GM18498 (cell line): ENCODE data around the gene BIVM.

Experiments used
- ATAC-seq: cut with Tn5 transposase; IDR thresholded peaks from one replicate; pipeline ENCODE4 v1.9.1; 2021; ENCODE audit warnings: mild to moderate bottlenecking, moderate library complexity; ENCODE audit not compliant: unreplicated experiment

Gene BIVM

GRCh38 chr13:102788683-102789082 lies 10.2 kb upstream of the BIVM start:
- no peak for ATAC-seq

GRCh38 chr13:102792396-102792795 lies 6.5 kb upstream of the BIVM start:
- no peak for ATAC-seq

DNA sequence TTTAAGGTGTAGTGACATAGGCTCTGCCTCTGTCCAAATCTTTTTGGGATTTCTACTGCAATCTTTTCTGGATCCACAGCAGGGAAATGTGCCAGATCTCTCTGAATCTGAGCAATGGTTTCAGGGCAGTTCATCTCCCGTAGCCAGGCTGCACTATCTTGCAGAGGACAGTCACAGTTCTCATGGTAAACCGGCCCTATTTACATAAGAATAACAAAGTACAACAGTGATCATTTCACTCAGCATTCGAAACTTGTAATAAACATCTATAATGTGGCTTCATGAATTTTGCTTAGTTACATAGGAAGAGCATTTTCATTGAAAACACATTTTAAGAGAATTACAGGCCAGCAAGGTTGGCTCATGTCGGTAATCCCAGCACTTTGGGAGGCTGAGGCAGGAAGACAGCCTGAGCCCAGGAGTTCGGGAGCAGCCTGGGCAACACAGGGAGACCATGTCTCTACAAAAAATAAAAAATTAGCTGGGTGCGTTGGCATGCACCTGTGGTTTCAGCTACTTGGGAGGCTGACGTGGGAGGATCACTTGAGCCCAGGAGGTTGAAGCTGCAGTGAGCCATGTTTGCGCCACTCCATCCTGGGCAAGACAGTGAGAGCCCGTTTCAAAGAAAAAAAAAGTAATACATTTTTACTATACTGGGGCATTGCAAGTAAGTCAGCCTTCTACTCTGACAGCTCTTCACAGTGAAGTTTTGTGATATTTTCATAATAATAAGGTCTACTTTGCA lies 5.1 kb upstream of the BIVM start:
- ATAC-seq = no peak

- ATAC-seq = peak; percentile 21
Measured at GRCh38 chr13:102799426-102800144, 666 bp downstream of the BIVM start.

DNA sequence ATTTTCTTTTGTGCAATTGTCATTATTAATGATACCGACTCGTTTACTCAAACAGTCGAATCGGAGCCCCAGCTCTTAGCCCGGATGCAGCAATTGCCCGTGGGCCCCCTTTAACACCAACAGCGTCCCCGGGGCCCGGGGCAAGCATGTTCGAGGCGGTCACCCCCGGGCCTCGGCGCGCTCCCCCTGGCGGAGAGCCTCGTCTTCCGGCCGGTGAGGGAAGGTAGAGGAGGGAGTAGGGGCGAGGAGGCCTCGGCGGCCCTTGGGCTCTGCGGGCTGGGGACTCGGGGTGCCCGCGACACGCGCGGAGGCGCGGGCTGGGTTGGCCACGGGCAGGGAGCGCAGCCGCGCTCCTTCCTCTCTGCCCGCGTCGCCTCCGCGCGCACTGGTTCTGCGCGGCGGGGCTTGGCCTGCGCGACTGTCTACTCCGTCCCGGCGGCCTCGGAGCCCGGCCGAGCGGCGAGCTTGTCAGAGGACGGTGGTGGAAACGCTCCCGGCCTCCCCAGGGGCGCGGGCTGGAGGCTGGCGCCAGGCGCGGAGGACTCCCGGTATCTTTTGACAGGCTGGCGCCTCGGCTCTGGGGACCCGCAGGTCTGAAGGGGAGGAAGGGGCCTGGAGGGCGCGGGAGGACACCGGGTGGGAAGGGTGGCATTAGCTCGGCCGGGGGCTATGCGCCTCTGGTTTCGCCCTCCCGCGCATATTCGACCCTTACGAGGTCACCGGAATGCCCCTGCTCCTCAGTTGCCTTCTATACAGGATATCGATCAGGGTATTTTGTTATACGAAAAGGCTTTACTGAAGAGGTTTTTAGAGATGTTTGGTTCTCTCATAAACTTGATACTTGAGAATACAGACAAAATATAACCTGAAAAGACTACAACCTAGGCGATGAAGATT lies 1.5 kb downstream of the BIVM start:
- peak; percentile 83 for ATAC-seq

DNA sequence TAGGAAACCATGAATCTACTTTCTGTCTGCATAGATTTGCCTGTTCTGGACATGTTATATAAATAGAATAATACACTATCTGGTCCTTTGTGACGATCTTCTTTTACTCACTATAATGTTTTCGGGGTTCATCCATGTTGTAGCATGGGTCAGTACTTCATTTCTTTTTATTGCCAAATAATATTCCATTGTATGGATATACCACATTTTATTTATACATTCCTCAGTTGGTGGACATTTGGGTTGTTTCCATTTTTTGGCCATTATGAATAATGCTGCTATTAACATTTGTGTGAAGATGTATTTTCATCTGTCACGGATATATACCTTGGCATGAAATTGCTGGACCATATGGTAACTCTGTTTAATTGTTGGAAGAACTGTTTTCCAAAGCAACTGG lies 6.8 kb downstream of the BIVM start:
- ATAC-seq = no peak

- no peak for ATAC-seq
Measured at GRCh38 chr13:102807699-102808098, 8.8 kb downstream of the BIVM start.

- peak; percentile 46 for ATAC-seq
Measured at GRCh38 chr13:102812611-102813287, 13.8 kb downstream of the BIVM start.

DNA sequence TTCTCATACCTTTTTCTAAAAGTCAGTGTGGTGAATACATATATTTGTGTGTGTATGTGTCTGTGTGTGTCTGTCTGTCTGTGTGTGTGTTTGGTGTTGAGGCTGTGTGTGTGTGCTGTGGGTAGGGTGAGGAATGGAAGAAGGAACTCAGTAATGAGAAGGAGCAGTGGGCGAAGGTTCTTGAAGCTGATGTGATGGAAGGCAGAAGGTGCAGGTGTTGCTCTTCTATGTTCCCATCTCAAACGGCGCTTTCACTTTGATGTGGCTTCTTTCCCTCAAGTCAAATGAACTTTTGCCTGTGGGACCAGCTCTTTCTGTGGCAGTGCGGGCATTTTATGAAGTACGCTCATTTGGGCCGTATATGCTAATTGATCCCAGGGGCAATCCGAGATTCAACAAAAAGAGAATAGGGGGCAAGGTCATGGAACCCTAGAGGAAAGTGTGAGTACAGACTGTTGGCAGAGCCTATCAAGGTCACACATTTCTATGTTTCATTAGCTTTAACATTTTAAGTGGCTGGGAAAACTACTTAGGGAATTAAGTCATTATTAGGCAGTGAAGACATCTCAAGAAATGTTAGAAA lies 15.2 kb downstream of the BIVM start:
- no peak for ATAC-seq

- ATAC-seq = no peak
Measured at GRCh38 chr13:102814793-102815192, 15.9 kb downstream of the BIVM start.

- no peak for ATAC-seq
Measured at GRCh38 chr13:102815788-102816187, 16.9 kb downstream of the BIVM start.

- no peak for ATAC-seq
Measured at GRCh38 chr13:102816708-102817107, 17.8 kb downstream of the BIVM start.

DNA sequence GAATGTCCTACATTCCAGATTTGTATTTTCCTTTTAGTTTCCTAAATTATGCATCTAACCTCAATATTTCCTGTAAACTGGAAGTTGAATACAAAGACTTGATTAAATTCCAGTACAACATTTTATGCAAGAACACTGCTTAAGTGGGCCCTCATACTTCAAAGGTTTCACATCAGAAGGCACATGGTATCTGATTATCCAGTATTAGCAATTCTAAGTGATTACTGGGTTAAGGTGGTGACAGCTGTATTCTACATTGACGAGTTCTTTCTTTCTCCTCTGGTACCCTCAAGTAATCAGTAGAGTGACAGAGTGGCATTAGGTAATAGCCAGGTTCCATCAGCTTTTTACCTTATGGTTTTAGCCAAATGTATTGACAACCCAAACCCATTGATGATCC lies 18.3 kb downstream of the BIVM start:
- no peak for ATAC-seq

DNA sequence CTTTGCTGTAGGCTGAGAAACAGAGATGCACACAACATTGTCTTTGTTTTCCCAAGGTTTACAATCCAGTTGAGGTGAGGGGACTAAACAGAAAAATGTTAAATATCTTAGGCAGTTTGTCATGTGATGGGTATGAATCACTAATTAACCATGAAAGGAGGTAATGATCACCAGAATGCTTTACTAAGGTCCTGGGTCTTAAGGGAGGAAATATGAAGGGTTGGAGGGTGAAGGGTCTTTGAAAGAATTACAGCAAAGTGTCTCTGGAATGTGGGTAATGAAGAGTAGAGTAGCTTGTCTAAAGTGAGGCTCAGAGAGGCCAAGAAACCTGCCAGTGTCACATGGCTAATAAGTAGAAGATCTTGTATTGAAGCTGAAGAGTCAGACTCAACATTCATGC lies 19.0 kb downstream of the BIVM start:
- ATAC-seq = no peak

DNA sequence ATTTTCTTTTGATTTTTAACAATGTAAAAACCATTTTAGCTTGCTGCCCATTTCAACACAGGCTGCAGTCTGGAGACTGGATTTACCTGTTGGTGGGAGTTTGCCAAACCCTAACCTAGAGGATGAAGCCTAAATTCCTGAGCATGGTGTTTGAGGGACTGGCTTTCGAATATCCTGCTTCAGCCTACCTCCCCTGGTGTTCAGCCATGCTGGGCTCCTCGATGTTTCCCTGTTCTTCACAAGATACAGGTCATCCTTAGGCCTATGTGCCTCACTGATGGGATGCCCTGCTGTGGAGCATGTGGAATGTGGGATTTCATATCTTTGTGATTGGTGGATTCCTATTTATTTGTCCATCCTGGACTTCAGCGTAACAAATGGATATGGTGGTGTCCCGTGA lies 26.5 kb downstream of the BIVM start:
- ATAC-seq = no peak

- no peak for ATAC-seq
Measured at GRCh38 chr13:102825921-102826706, 27.2 kb downstream of the BIVM start.

- ATAC-seq = no peak
Measured at GRCh38 chr13:102830646-102831045, 31.7 kb downstream of the BIVM start.

GRCh38 chr13:102836471-102836870 lies 37.6 kb downstream of the BIVM start:
- no peak for ATAC-seq

GRCh38 chr13:102838273-102838672 lies 39.4 kb downstream of the BIVM start:
- ATAC-seq = no peak

DNA sequence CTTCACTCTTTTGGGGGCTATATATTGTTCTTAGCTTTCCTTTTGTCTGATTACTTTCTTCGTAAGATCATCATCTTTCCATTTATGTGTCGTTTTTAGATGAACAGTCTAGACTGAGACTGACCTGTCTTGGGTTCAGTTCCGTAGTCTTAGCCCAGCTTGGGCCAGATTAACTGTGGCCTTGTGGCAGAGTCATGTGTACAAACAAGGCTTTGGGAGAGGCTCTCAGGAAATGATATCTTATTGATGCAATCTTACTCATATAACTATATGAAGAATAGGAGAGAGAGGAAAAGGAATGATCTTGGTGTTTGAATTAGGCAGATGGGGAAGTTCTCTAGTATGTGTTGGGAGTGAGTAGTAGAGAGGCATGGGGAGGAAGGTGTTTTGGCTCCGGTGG lies 40.1 kb downstream of the BIVM start:
- ATAC-seq = no peak
